MM.1S (cell line): ENCODE results near the gene ZNF546.
"Not testable (repeated sequence)": the region's sequence is repeated elsewhere in the genome, so short reads cannot be mapped to it uniquely, and the experiment has no call there.

Experiments used
- EZH2 ChIP-seq: fragments of 300-600 bp; sonication (generic); optimal IDR thresholded peaks from 2 replicates; pipeline ENCODE3; 2017; ENCODE audit warnings: low read depth, mild to moderate bottlenecking, antibody characterized with exemption, low read length, mixed read lengths
- TF ChIP-seq, protein P1 (sequence below): fragments of 300-600 bp; sonication (generic); IDR thresholded peaks from 2 replicates; pipeline ENCODE4 v1.5.1; 2016; ENCODE audit warnings: antibody characterized with exemption, low read length, mixed read lengths

DNA sequence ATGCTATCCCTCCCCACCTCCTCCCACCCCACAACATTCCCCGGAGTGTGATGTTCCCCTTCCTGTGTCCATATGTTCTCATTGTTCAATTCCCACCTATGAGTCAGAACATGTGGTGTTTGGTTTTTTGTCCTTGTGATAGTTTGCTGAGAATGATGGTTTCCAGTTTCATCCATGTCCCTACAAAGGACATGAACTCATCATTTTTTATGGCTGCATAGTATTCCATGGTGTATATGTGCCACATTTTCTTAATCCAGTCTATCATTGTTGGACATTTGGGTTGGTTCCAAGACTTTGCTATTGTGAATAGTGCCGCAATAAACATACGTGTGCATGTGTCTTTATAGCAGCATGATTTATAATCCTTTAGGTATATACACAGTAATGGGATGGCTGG is 41.2 kb downstream of the ZNF546 start:
- TF ChIP-seq, protein P1, sequence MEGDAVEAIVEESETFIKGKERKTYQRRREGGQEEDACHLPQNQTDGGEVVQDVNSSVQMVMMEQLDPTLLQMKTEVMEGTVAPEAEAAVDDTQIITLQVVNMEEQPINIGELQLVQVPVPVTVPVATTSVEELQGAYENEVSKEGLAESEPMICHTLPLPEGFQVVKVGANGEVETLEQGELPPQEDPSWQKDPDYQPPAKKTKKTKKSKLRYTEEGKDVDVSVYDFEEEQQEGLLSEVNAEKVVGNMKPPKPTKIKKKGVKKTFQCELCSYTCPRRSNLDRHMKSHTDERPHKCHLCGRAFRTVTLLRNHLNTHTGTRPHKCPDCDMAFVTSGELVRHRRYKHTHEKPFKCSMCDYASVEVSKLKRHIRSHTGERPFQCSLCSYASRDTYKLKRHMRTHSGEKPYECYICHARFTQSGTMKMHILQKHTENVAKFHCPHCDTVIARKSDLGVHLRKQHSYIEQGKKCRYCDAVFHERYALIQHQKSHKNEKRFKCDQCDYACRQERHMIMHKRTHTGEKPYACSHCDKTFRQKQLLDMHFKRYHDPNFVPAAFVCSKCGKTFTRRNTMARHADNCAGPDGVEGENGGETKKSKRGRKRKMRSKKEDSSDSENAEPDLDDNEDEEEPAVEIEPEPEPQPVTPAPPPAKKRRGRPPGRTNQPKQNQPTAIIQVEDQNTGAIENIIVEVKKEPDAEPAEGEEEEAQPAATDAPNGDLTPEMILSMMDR: not testable (repeated sequence)
- TF ChIP-seq EZH2: not testable (repeated sequence)
